T-helper 17 cell (primary cell): Measurements from ENCODE around the gene TTC22. TPM values are rescaled to one million over a fixed set of nuclear protein-coding genes. Genes with fewer than 3 reads are reported as not detected.

Source experiments
- ATAC-seq: fragments of 150-1000 bp; cut with Tn5 transposase; 2 replicates; pipeline ENCODE4 v1.10.0; 2021; ENCODE audit warnings: mild to moderate bottlenecking, moderate library complexity
- DNase-seq, 3 donors: peaks; one replicate each; pipeline versions ENCODE4 v3.0.0 to v3.0.0-alpha.2; 2020 to 2021
- H3K9me3 ChIP-seq: one replicate; pipeline ENCODE4 v1.7.0; 2013; ENCODE audit warnings: low read length, mild to moderate bottlenecking; ENCODE audit not compliant: control insufficient read depth, poor library complexity, severe bottlenecking
- H3K27ac Mint-ChIP-seq: one replicate; pipeline ENCODE4 v1.8.0; 2022; ENCODE audit warnings: mild to moderate bottlenecking, moderate library complexity, mixed read lengths
- H3K27me3 Mint-ChIP-seq: one replicate; pipeline ENCODE4 v1.8.0; 2022; ENCODE audit warnings: mixed read lengths
- H3K36me3 Mint-ChIP-seq: one replicate; pipeline ENCODE4 v1.8.0; 2022; ENCODE audit warnings: low read depth, mixed read lengths
- H3K4me1 Mint-ChIP-seq: one replicate; pipeline ENCODE4 v1.8.0; 2022; ENCODE audit warnings: mild to moderate bottlenecking, mixed read lengths
- H3K4me3 Mint-ChIP-seq: one replicate; pipeline ENCODE4 v1.8.0; 2022; ENCODE audit warnings: mild to moderate bottlenecking, moderate library complexity, mixed read lengths
- total RNA-seq, 4 donors: library from RNA in 2 of 4; stranded (reverse) in 2 of 4; gene quantifications; one replicate each; pipeline ENCODE4 v1.2.3 and lab custom pipeline; 2022 to 2026

The TTC22 gene
- total RNA-seq, 2 donors from 2014 or later = 10.4 to 11.2 TPM

DNA sequence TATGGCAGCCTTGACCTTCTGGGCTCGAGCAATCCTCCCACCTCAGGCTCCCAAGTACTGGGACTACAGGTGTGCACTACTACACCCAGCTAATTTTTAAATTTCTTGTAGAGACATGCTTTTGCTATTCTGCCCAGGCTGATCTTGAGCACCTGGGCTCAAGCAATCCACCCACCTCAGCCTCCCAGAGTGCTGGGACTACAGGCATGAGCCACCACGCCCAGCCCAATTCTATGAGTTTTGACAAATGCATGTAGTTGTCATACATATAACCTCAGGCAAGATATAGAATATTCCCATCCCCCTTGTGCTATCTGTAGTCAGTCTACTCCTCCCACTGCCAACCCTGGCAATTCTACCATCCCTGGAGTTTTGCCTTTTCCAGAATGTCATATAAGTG lies 38.7 kb upstream of the TTC22 start:
- ATAC-seq = no peak
- H3K27me3 Mint-ChIP-seq = no peaks in the 10 kb centered on the region
- H3K4me1 Mint-ChIP-seq = no peaks in the 10 kb centered on the region
- no peak overlapping the region for H3K27ac Mint-ChIP-seq
- H3K4me3 Mint-ChIP-seq = no peak overlapping the region
- peaks cover 2% of the 10 kb centered on the region for H3K36me3 Mint-ChIP-seq
- no peak for DNase-seq
- H3K9me3 ChIP-seq = no peaks in the 10 kb centered on the region

DNA sequence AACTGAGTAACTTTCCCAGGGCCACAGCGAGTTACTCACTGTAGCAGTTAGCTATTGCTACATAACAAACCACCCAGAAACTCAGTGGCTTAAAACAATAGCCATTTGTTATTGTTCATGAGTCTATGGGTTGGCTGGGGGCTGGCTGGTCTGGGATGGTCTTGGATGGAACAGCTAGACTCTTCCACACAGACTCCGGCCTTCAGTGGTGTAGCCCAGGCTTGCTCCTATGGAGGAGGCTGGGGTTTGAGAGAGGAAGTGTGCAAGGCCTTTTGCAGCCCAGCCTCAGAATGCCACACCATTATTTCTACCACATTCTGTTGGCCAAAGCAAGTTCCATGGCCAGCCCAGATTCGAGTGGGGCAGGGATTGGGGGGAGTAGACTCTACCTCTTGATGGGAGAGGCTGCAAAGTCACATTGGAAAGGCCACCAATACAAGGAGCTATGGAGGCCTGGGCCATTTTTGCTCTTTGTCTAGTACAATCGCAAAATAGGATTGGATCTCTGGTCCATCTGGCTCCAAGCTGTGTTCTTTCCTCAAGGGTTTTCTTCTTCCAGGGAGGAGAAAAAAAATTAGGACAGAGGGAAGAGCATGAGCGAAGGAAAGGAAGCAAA lies 37.5 kb upstream of the TTC22 start:
- Mint-ChIP-seq H3K27me3 (no peaks in the 10 kb centered on the region), H3K27ac (no peak overlapping the region), H3K4me3 (no peak overlapping the region), H3K36me3 (peaks cover 2% of the 10 kb centered on the region), H3K4me1 (no peaks in the 10 kb centered on the region)
- ATAC-seq = no peak
- DNase-seq = no peak
- H3K9me3 ChIP-seq = no peaks in the 10 kb centered on the region

DNA sequence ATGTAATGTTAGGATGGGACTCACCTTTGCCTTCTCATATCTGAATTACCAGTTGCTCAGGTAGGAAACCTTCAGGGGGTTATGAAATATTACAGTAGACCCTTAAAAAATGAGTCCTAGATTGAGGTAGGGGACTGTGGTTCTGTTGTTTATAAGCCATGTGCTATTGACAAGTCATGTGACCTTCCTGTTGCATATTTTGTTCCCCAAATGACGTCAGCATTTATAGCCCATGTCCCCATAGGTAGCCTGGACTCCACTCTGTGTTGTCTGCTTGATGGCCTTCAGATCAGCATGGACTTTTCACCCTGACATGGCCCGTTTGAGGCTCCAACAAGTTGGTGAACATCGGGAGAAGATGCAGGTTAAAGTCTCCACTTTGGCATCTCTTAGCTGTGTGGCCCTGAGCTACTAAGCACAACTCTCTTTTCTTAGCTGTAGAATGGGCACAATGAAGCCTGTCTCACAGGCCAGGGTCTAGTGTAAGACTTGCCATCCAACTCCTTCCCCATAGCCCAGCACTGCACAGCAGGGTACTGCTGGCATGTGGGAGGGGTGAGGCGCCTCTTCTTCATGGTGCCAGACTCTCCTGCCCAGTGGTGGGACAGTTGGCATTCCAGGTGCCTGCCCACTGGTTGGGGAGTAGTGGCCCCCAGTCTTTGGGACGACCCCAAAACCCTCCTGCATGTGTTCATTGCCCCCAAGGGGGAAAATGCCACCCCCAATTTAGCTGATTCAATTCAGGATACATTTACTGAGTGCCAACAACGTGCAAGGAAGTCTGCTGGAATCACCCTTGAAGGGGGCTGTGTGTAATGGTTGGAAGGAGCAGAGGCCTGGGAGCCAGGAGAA lies 36.1 kb upstream of the TTC22 start:
- no peaks in the 10 kb centered on the region for H3K9me3 ChIP-seq
- no peak for DNase-seq
- Mint-ChIP-seq H3K4me3 (no peak overlapping the region), H3K4me1 (no peaks in the 10 kb centered on the region), H3K27me3 (no peaks in the 10 kb centered on the region), H3K27ac (no peak overlapping the region), H3K36me3 (peaks cover 2% of the 10 kb centered on the region)
- no peak for ATAC-seq

DNA sequence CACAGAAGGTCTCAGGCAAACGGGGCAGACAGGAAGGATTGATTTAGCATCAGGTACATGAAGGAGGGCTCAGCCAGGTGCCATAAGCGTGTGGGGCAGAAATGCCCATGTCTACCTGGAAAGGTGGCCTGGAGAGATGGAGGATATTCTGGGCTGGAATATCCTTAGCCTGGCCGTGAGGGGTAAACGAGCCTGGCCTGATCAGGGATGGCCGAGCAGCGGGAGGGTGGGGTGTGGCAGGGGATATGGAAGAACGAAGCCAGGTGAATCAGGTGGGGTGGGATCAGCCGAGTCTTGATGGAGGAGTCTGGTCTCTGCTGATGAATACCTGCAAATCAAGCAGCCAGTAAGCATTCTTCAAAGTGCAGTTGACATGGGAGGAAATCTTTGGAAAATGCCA lies 35.5 kb upstream of the TTC22 start:
- no peak overlapping the region for H3K27ac Mint-ChIP-seq
- DNase-seq (no peak), ATAC-seq (no peak)
- H3K27me3 Mint-ChIP-seq = no peaks in the 10 kb centered on the region
- H3K4me1 Mint-ChIP-seq = no peaks in the 10 kb centered on the region
- H3K9me3 ChIP-seq = no peaks in the 10 kb centered on the region
- no peak overlapping the region for H3K4me3 Mint-ChIP-seq
- peaks cover 2% of the 10 kb centered on the region for H3K36me3 Mint-ChIP-seq

DNA sequence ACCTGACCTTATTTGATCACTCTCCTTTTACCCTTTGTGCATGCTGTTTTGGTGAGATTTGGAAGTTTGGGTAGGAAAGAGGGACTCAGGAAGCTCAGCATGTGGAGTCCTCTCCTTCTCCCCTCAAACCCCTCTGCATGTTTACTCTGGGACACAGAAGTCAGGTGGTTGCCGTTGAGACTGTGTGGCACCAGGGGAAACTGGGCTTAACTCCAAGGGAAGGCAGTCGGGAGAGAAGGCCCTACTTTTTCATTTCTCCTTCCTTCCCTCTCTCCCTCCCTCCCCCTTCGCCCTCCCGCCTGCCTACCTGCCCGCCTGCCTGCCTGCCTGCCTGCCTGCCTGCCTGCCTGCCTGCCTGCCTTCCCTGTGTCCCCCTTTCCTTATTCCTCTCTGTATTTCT lies 34.8 kb upstream of the TTC22 start:
- H3K27me3 Mint-ChIP-seq = no peaks in the 10 kb centered on the region
- H3K9me3 ChIP-seq = no peaks in the 10 kb centered on the region
- no peaks in the 10 kb centered on the region for H3K4me1 Mint-ChIP-seq
- H3K36me3 Mint-ChIP-seq = peaks cover 2% of the 10 kb centered on the region
- no peak overlapping the region for H3K27ac Mint-ChIP-seq
- H3K4me3 Mint-ChIP-seq = no peak overlapping the region
- DNase-seq (no peak), ATAC-seq (no peak)

DNA sequence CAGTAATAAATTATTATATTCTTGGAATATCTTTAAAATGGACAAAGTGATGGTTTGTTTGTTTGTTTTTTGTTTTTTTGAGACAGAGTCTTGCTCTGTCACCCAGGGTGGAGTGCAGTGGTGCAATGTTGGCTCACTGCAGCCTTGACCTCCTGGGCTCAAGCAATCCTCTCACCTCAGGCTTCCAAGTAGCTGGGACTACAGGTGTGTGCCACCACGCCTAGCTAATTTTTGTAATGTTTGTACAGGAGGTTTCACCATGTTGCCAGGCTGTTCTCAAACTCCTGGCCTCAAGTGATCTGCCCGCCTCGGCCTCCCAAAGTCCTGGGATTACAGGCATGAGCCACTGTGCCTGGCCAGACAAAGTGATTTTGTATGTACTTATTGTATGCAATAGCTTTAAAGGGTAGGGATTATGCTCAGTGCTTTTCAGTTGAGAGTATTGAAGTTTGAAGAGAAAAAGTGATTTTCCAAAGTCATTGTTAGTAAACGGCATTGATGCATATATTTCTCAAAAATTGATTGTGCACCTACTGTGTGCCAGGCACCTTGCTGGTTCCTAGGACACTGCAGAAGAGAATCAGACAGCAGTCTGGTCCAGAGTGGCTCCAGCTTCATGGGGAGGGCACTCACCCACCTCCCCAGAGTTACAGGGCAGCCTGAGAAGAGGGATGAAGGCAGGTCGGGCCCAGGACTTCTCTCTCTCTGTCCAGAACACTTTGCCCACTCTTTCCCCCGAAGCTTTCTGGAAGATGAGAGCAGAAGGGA lies 34.2 kb upstream of the TTC22 start:
- no peak overlapping the region for H3K27ac Mint-ChIP-seq
- ATAC-seq (no peak), DNase-seq (no peak)
- H3K27me3 Mint-ChIP-seq = no peaks in the 10 kb centered on the region
- H3K36me3 Mint-ChIP-seq = peaks cover 2% of the 10 kb centered on the region
- H3K4me3 Mint-ChIP-seq = no peak overlapping the region
- H3K9me3 ChIP-seq = no peaks in the 10 kb centered on the region
- no peaks in the 10 kb centered on the region for H3K4me1 Mint-ChIP-seq

DNA sequence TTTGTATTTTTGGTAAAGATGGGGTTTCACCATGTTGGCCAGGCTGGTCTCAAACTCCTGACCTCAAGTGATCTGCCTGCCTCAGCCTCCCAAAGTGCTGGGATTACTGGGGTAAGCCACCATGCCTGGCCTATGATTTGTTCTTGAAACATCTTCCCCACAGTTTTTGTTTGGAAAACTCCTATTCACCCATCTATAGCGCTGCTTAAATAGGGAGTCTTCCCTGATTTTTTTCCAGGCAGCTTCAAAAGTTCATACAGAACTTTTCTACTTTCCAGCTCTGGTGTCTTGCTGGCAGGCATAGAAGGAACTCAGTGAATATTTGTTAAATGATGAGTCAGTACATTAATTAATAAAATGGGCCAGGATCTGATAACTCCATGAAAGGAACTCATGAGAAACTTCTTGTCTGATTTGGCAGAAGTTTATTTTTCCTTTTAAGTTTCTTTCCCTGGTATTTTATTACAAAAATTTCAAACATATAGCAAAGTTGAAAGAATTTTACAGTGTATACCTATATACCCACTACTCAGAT lies 33.0 kb upstream of the TTC22 start:
- H3K27ac Mint-ChIP-seq = no peak overlapping the region
- H3K9me3 ChIP-seq = no peaks in the 10 kb centered on the region
- ATAC-seq (no peak), DNase-seq (no peak)
- peaks cover 2% of the 10 kb centered on the region for H3K36me3 Mint-ChIP-seq
- H3K4me3 Mint-ChIP-seq = no peak overlapping the region
- no peaks in the 10 kb centered on the region for H3K27me3 Mint-ChIP-seq
- H3K4me1 Mint-ChIP-seq = no peaks in the 10 kb centered on the region

DNA sequence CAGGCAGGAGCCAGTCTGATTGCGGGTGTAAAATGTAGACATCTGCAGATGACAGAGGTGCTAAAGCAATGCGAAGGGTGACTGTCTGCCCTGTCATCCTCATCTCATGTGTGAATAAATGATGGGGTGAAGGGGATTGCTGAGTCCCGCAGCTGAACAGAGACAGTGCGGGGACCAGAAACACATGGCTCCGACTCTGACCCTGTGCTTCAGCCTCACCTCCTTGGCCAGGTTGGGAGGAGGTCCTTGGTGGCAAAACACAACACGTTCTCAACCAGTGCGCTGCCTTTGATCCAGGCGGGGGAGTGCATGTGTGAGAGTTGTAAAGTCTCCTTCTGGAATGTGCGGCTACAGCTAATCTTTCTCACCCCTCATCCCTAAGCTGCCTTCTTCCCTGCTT lies 32.0 kb upstream of the TTC22 start:
- DNase-seq (no peak), ATAC-seq (no peak)
- no peak overlapping the region for H3K27ac Mint-ChIP-seq
- H3K9me3 ChIP-seq = no peaks in the 10 kb centered on the region
- peaks cover 2% of the 10 kb centered on the region for H3K36me3 Mint-ChIP-seq
- no peak overlapping the region for H3K4me3 Mint-ChIP-seq
- H3K27me3 Mint-ChIP-seq = no peaks in the 10 kb centered on the region
- H3K4me1 Mint-ChIP-seq = no peaks in the 10 kb centered on the region

DNA sequence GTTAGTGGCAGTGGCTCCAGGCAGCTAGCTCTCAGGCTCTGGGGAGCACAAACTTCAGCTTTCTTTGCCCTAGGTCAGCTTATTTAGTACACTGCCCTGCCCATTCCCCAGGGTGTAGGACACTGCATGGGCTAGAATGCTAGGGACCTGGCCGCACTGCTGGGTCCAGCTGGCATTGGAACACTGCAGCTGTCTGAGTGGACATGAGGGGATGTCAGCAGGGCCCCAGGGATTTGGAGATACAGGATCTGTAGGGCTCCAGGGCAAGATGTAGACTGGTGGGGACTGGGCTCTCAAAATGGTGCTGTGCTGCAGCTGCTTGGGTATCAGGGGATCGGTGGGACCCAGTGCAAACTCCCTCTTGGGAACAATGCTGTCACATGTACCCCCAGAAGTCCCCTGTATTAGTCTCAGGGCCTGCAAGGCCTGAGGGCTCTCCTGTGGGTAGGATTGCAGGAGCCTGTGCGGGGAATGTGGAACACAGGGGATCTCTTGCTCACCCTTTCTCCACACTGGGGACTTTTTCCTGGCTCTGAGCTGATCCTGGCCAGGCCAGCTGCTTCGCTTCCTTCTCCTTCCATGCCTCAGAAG lies 25.2 kb upstream of the TTC22 start:
- Mint-ChIP-seq H3K4me3 (no peak overlapping the region), H3K4me1 (no peaks in the 10 kb centered on the region), H3K36me3 (no peaks in the 10 kb centered on the region), H3K27me3 (no peaks in the 10 kb centered on the region), H3K27ac (no peak overlapping the region)
- no peak for DNase-seq
- ATAC-seq = no peak
- peaks cover 7% of the 10 kb centered on the region for H3K9me3 ChIP-seq

DNA sequence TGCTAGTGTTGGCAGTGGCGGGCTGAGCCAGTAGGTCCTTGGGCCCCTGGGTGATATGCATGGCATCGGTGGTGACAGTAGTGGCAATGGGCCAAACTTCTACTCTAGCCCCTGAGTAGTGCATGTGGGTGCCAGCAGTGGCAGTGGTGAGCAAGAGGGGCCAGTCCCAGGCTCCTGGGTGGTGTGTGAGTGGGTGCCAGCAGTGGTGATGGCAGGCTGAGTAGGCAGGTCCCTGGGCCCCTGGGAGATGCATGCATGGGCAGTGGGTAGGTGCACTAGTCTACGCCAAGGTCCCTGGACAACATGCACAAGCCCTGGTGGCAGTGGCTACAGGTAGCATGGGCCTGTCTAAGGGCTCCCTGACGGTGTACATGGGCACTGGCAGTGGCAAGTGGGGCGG lies 24.6 kb upstream of the TTC22 start:
- peaks cover 7% of the 10 kb centered on the region for H3K9me3 ChIP-seq
- ATAC-seq (no peak), DNase-seq (no peak)
- H3K27ac Mint-ChIP-seq = no peak overlapping the region
- no peaks in the 10 kb centered on the region for H3K4me1 Mint-ChIP-seq
- no peaks in the 10 kb centered on the region for H3K36me3 Mint-ChIP-seq
- no peaks in the 10 kb centered on the region for H3K27me3 Mint-ChIP-seq
- no peak overlapping the region for H3K4me3 Mint-ChIP-seq

DNA sequence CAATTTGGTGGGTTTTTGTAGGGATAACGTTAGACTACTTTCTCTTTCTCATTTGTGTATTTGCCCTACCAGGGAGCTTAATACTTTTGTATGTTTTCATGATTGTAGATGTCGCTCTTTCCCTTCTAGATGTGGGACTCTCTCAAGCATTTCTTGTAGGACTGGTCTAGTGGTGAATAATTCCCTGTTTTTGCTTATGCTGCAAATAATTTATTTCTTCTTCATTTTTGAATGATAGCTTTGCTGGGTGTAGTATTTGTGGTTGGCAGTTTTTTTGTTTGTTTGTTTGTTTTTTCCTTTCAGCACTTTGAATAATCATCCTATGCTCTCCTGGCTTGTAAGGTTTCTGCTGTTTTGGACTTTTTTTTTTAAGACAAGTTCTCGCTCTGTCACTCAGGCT lies 22.5 kb upstream of the TTC22 start:
- no peaks in the 10 kb centered on the region for H3K27me3 Mint-ChIP-seq
- H3K27ac Mint-ChIP-seq = no peak overlapping the region
- H3K36me3 Mint-ChIP-seq = no peaks in the 10 kb centered on the region

DNA sequence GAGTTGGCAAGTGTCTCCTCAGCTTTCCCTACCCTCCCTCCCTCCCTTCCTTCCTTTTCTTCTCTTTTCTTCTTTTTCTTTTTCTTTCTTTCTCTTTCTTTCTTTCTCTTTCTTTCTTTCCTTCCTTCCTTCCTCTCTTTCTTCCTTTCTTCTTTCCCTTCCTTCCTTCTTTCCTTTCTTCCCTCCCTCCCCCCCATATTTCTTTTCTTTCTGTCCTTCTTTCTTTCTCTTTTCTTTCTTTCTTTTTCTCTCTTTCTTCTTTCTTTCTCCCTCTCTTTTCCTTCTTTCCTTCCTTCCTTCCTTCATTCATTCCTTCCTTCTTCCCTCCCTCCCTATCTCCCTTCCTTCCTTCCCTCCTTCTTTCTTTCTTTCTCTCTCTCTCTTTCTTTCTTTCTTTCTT lies 18.6 kb upstream of the TTC22 start:
- peaks cover 9% of the 10 kb centered on the region for H3K4me1 Mint-ChIP-seq
- no peaks in the 10 kb centered on the region for H3K36me3 Mint-ChIP-seq
- H3K27ac Mint-ChIP-seq = no peak overlapping the region
- no peak overlapping the region for H3K4me3 Mint-ChIP-seq
- H3K9me3 ChIP-seq = peaks cover 6% of the 10 kb centered on the region
- no peaks in the 10 kb centered on the region for H3K27me3 Mint-ChIP-seq
- ATAC-seq (no peak), DNase-seq (no peak)

More for the DNA sequence above, 22.5 kb upstream of the TTC22 start:
- H3K4me3 Mint-ChIP-seq = no peak overlapping the region
- H3K4me1 Mint-ChIP-seq = peaks cover 4% of the 10 kb centered on the region
- DNase-seq (no peak), ATAC-seq (no peak)
- H3K9me3 ChIP-seq = peaks cover 7% of the 10 kb centered on the region

DNA sequence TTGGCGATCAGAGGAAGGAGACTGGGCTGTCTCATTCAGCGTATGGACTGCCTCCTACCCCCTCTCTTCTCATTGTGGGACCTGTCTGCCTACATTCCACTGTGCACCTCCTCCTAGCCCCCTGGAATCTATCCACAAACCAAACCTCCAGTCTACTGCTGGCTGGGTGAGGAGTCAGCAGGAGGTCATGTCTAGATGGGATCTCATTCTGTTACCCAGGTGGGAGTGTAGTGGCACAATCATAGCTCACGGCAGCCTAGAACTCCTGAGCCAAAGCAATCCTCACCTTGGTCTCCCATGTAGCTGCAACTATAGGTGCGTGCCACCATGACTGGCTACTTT lies 18.0 kb upstream of the TTC22 start:
- H3K27me3 Mint-ChIP-seq = no peaks in the 10 kb centered on the region
- no peak for ATAC-seq
- H3K27ac Mint-ChIP-seq = peak overlapping the region; percentile 63
- H3K9me3 ChIP-seq = peaks cover 5% of the 10 kb centered on the region
- H3K36me3 Mint-ChIP-seq = no peaks in the 10 kb centered on the region
- H3K4me1 Mint-ChIP-seq = peaks cover 9% of the 10 kb centered on the region
- no peak for DNase-seq
- no peak overlapping the region for H3K4me3 Mint-ChIP-seq
